GM21360 (cell line): ENCODE data around the gene CRACDL.

Experiments used
- ATAC-seq: cut with Tn5 transposase; IDR thresholded peaks from one replicate; pipeline ENCODE4 v1.9.1; 2021; ENCODE audit warnings: mild to moderate bottlenecking, moderate library complexity; ENCODE audit not compliant: unreplicated experiment

Gene CRACDL

DNA sequence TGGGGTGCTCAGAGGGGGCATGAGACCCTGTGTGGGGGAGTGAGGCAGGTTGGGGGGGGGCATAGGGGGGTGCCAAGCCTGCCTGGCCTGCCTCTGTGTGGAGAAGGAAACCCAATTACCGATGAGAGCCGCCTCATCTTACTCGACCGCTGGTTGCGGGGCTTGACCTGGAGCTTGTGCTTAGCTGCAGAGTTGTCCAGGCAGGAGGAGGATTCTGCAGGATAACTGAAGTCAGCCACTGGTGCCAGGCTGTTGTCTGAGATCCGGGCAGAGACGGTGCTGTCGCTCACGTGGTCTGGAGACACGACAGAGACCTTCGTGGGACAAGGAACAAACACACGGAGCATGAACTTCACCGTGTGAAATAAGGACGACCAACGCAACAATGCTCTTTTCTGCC lies 109.2 kb downstream of the CRACDL start:
- no peak for ATAC-seq

DNA sequence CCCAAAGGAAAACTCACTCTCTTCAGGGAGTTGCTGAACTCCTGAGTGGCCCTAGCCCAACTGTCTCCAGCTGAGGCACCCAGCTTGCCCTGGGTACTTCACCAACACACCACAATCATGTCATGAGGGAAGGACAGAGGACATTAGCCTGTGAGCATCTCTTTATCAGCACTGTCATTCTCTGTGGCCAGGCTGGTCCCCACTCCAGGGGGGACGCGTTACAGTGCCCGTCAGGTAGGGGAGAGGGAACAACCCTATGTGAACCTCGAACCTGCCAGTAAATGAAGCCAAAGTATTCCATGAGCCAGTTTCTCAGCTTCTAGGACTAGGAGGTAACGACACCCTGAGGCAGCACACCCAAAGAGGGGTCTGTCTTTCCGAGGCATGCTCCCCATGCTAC lies 110.2 kb downstream of the CRACDL start:
- ATAC-seq, result no peak

DNA sequence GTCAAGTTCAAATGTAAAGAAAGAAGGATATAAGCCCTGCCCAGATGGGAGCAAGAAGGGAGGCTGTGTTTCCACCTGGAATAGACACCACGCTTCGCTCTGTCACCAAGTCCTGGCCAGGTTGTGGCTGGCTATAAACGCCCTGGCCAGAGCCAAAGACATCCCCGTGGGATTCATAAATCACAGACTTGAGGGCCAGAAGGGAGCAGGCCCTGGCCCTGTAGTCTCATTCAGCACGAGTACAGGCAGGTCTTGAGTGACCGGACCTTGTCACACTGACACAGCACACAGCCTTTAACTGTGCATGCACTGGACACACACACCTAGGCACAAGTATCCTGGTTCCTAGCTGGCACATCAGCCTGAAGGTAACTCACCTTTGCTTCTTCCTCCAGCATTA lies 110.6 kb downstream of the CRACDL start:
- ATAC-seq, result no peak

DNA sequence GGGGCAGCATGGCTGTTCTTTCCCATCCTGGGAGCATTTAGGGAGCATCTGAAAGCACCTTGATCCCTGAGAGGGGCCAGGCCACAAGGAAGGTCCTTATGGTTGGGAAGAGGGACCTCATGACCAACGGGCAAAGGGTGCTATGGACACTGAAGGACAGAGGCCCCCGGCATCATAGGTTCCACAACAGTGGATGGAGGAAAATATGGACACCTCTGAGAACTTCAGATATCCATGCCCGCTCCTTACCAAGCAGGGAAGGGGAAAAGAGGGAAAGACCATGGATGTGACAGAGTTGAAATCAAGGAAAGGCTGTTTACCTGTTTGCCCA lies 111.0 kb downstream of the CRACDL start:
- ATAC-seq, result no peak

DNA sequence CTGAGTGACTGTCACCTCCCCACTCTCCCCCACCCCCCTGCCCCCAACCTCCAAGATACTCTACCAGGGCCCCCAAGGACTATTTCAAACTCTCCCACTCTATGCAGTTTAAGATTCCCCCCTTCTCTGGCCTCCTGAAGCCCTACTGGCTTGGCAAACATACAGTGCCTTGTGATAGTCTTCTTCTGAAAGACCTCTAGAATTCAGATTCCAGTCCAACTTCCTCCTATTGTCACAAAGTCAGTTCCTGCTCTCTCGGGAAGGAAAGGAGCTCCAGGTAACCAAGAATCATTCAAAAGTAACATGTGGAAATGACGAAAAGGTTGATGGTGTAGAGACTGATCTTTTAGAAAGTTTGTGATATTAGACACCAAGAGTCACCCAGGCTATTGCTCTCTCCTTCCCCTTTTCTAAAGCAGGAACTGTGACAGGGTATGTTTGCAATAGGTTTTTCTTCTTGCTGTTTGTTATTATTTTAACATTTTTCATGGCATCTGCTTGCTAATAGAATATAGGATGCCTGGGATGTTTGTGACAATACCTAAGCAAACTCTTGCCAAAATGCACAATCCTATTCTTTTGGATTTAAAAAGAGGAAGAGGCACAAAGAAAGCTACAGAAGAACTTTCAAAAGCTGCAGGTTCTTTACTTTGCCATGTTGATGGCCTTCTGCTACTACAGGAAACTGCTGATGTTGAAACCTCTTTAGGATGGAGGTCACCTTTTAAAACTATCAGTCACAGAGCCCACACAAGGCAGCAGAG lies 111.6 kb downstream of the CRACDL start:
- no peak for ATAC-seq

DNA sequence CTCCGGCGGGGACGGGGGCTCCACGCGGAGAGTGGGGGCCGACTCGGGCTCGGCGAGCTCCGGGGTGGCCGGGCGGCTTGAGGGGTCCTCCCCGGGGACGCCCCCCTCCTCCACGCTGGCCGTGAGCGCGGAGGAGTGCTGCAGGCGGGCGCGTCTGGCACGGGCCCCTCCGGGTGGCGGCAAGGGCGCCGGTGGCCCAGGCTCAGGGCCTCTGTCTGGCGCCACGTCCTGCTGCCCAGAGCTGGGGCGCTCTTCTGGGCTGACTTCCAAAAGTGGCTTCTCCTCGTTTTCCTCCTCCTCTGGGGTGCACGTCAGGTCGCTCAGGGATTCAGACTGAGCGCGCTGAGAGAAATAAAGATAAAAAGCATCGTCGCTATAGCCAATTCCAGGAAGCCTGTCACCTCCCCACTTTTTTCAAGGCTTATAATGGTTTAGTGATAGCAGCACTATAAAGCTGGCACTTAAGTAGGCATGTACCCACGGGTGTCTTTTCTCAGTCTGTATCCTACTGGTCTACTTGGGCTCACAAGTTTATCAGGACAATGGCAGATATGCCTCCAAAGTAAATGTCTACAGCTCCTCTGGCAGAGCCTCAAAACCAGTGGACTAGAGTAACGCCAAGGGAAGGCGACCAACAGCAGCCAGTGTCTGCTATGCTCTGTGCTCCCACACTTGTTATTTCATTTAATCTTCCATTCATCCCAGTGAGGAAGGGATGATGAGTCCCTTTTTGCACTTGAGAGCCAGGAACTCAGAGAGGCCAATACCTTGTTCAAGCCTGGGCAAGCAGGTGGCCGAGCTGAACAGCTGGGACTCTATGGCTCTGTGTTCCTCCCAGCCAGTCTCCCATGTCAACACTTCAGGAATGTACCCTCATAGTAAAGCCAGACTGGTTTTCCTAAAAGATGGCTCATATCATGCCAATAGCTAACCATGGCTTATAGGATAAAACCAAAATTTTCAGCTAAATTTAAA lies 112.5 kb downstream of the CRACDL start:
- no peak for ATAC-seq

DNA sequence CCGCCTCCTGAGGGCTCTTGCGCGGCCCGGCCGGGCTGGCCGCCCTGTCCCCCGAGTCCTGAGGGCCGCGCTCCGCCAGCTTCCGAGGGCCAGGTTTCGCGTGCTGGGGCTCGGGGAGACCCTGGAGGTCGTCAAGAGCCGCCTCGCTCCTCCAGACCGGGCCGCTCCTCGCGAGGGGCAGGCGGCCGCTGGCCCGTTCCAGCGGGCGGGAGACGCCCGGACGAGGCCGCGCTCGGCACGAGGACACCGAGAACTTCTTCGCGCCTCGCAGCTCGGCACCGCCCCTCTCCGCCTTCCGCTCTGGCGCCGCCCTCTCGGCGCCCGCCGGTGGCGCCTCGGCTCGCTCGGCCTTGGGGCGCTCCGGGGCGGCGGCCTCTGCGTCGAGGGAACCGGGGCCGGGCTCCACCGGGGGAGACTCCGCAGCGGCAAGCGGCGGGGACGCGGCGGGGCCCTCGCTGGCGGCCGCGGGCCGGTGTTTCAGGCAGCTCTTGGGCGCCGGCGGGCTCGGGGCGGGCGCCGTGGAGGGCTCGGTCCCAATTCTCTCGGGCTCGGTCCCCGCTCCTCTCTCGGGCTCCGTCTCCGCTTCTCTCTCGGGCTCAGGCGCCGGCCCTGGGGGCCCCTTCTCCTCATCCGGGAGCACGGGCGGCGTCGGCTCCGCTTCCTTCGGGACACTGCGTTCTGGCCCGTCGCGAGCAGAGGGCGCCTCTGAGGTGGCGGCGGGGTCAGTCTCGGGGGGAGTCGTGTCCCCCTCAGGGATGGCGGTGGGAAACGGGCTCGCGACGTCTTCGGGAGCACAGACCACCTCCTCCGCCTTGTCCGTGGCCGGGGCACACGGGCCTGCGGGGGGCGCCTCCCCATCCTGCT lies 113.5 kb downstream of the CRACDL start:
- ATAC-seq, result no peak

DNA sequence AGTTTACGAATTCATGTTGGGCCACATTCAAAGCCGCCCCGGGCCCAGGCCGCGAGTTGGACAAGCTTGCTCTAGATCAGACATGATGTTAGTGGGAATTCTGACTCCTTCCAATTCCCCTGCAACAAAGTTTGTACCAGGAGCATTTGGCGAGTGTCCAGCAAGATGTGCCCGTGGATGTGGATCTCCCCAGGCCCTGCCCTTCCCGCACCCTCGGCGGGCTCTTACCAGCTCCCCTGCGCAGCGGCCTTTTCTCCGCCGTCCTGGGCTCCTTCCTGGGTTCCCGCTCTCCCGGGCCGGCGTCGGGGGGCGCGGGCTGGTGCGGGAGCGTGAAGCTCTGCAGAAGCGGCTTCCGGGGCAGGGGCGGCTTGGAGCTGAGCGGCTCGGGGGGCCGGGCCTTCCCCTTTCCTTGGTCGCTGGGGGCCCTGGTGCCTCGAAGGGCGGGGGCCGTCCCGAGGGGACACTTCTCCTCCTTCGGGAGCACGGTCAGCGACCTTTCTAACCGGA lies 114.3 kb downstream of the CRACDL start:
- no peak for ATAC-seq

DNA sequence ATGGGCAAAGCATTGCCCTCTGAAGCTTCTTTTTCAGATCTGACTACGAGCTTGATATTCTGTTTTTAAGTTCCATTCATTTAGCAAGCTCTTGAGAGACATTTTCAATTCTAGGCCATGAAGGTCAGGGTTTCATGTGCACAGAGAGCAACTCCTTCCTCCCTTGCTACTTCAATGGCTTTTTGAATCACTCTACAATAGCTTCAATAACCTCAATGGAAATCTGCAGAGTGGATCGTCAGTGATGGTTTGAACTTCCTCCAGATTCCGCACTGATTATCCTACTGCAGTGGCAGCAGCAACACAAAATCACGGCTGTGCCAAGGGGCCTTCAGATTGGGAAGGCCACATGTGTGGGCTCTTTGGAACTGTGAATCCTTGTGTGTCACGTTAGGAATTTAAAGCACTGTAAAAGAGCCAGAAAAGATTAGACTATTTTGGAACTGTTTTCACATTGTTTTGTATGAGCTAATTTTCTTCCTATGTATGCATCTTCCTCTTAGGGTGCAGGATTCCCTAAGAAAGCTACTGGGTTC lies 116.7 kb downstream of the CRACDL start:
- no peak for ATAC-seq

DNA sequence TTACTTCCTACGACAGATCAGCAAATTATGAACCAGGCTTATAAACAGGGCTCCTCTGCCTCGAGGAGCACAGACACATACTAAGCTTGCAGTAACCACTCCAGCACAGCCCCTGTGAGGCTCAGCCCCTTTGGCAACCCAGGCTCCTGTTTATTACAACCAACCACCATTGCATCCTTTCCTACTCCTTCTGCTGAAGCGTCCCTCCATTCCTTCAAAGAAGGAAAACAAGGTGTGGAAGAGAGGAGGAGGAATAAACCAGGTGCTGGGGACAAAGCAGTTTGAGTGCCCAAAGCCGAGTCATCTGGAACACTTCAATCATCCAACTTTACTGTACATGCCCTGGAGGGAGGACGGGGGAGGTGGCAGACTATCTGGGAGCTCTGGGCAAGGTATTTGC lies 117.9 kb downstream of the CRACDL start:
- no peak for ATAC-seq

DNA sequence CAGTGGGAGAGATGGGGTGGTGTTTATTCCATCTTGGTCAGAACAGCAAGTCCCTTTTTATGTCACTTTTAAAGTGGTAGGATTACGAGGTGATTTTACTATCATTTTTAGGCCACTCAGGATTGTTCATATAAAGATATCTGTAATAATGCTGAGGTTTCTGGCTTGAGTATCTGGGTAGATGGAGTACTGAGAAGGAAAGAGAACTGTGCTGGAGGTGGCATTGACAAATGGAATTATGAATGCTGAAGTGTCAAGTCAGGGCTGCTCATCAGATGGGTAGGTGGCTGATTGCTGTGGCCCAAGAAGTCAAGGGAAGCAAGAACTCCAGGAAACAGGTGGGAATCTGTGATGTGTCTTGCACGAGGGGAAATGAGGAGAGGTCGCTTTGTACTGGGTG lies 119.7 kb downstream of the CRACDL start:
- ATAC-seq, result no peak

DNA sequence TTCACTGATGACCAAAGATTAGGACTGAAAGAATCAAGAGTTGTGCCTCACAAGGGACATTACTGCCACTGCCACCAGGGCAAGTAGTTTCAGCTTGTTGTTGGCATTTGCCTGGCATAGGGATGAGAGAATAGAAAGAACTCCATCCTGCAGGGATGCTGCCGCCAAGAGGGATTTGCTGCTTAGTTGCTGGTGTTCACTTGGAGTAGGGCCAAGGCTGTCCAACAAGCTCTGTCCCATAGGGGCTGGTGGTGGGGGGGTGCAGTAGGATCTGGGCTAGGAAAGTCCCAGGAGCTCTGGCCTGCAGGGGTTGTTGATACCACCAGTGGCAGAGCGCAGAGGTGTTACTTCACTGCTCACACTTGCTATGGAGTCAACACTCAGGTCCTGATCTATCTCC lies 120.2 kb downstream of the CRACDL start:
- no peak for ATAC-seq

DNA sequence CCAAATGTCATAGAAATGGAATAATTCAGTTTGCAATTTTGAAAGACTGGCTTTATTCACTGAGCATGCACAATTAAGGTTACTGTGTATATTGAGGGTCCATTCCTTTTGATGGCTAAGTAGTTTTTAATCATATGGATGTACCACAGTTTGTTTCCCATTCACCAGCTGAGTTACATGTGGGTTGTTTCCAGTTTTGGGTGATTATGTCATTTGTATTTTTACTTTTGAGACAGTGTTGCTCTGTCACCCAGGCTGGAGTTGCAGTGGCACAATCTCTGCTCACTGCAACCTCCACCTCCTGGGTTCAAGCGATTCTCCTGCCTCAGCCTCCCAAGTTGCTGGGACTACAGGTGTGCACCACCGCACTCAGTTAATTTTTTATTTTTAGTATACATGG lies 124.3 kb downstream of the CRACDL start:
- ATAC-seq, result no peak

DNA sequence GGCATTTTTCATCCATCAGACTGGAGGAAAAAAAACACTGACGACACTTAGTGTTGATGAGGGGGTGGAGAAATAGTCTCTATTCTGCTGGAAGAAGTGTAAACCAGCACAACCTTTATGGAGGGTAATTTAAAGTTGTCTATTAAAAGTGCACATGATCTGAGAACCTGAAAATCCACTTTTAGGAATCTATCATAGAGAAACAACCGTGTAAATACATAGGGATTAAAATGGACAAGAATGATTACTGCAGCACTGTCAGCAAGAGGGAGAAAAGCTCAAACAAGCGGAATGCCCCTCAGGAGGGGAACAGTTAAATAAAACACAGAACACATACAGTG lies 125.5 kb downstream of the CRACDL start:
- no peak for ATAC-seq

DNA sequence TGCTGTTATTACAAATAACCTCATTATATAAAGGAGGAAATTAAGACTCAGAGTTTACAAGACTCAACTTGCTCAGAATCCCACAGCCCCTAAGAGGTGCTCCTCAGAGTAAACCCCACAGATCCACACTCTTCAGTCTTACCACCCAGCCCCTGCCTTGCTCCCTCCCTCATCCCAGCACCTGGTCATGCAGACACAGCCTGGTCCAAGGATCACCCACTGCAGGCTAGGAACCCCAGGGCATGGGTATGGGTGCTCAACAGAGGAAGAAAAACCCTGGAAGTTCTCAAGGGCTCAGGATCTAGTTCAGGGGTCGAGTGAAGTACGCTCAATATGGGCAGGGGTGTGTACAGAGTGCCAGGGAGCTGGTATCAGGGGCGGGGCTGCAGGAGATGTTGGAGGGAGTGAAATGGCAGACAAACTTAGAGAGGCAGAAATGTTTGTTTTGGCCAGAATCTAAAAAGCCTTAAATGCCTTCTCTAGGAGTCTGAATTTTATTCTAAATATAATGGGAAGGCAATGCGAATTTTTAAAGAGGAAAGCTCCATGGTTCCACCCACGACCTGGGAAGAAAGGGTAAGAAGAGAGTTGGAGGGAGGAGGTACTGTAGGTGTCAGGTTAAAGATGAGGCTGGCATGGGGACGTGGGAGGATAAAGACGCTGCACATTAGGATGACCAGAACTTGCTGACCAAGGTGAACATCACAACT lies 126.0 kb downstream of the CRACDL start:
- ATAC-seq, result no peak

DNA sequence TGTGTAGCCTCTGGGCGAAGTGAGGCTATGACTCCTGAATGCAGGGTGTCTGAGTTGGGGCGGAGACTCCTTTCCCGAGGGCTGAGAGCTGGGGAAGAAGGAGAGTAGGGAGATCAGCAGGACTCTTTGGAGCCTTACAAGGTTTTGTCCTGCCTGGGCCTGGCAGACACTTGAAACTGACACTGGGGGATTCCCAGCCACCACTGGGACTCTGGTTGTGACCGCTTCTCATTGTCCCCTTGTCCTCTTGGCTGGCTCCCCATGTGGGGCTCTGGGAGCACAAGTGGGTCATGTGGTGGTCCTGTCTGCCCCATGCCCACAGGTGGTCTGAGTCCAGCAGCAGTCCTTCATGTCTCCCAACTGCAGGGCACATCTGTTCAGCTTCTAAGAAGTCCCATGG lies 126.9 kb downstream of the CRACDL start:
- no peak for ATAC-seq

DNA sequence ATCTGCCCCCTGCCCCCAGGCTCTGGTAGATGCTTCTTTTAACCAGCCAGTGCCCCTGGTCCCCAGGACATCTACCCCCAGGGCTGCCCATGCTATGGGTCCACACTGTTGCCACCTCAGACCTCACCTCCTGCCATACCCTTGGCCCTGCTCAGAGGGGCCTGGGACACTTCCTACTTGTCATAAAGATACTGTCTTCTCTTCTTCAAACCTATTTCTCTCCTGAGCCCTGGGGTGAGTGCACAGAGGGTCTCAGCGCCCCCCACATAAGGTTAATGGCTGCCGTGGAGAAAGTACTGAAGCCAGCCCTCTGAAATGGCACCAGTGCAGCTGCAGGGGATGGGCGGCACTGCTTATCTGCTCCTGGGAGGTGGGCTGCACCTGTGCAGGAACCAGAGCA lies 127.5 kb downstream of the CRACDL start:
- no peak for ATAC-seq

DNA sequence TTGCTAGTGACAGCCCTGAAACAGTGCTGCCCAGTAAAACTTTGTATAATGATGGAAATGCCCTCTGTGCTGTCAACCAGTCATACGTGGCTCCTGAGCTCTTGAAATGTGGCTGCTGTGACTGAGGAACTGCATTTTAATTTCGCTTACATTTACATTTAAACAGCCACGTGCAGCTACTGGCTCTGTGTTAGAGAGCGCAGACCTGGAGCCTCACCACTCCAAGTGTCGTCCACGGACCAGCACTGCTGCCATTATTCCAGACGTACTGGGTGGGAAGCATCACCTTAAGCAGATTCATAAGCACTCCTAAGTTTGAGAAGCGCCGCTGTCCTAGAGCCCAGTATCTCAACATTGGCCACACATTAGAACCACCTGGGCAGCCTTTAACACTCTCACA lies 128.1 kb downstream of the CRACDL start:
- ATAC-seq, result no peak

DNA sequence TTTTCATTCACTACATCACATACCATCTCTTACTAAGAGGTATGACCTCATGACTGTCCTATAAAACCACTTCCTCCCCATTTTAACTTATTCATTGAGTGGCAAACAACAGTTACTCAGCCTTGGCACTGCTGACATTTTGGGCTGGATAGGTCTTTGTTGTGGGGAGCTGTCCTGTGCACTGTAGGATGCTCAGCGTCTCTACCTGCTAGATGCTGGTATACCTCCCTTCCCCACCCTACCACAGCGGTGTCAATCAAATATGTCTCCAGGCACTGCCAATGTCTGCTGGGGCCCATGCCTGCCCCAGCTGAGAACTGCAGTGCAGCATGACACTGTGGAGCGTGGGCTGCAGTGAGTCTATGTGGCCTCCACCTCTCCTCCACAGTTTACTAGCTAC lies 128.8 kb downstream of the CRACDL start:
- ATAC-seq, result no peak

DNA sequence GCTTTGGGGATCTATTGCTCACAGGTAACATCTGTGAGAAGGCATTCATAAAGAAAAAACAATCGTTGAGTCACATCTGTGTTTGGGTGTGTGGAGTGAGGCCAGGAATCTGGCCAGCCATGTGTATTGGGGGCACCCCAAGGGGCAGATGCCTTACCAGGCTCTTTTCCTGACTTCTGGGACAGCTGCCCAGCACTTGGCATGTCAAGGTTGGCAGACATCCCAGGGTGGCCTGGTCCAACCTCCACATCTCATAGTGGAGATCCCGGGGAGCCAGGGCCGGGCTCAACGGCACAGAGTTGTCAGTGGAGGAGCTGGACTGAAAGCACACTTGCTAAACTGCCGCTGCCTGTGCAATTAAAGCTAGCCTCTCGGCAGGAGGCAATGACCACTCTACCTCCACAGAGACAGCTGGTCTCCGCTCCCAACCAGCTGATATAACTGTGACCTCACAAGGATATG lies 129.8 kb downstream of the CRACDL start:
- no peak for ATAC-seq
